ENCODE results near the gene TPCN2.

TPCN2 gene

GRCh38 chr11:69055212-69055586 is 6.5 kb downstream of the TPCN2 start:
- DNase-seq (ENCODE audit: low read depth, low spot score) = no peak
- H3K27ac ChIP-seq = no peak overlapping the region
- no peak for TF ChIP-seq EZH2 (IDR thresholded peaks at IDR 0.05)
- TF ChIP-seq POLR2AphosphoS5 (IDR thresholded peaks at IDR 0.05; ENCODE audit: borderline replicate concordance, low read depth, low read length) = no peak
- no peak for TF ChIP-seq FOXP2 (optimal IDR thresholded peaks at IDR 0.05; ENCODE audit: control extremely low read depth, extremely low read length, insufficient read depth)
- H3K9me3 ChIP-seq (ENCODE audit: low read depth, low read length) = no peaks in the 10 kb centered on the region
- no peak overlapping the region for H3K4me3 ChIP-seq
- H3K36me3 ChIP-seq (ENCODE audit: insufficient read depth, low read length) = peaks cover 8% of the 10 kb centered on the region; the same call in 1 of the 2 replicates
- no peak overlapping the region for H3K9ac ChIP-seq (ENCODE audit: insufficient read length)

GRCh38 chr11:69055598-69056516 is 7.1 kb downstream of the TPCN2 start:
- no peak overlapping the region for H3K4me3 ChIP-seq
- no peak for TF ChIP-seq FOXP2 (optimal IDR thresholded peaks at IDR 0.05; ENCODE audit: control extremely low read depth, extremely low read length, insufficient read depth)
- TF ChIP-seq EZH2 (IDR thresholded peaks at IDR 0.05) = no peak
- no peak for TF ChIP-seq POLR2AphosphoS5 (IDR thresholded peaks at IDR 0.05; ENCODE audit: borderline replicate concordance, low read depth, low read length)
- no peak for DNase-seq (ENCODE audit: low read depth, low spot score)
- peaks cover 8% of the 10 kb centered on the region; the same call in 1 of the 2 replicates for H3K36me3 ChIP-seq (ENCODE audit: insufficient read depth, low read length)
- no peak overlapping the region for H3K27ac ChIP-seq
- H3K9me3 ChIP-seq (ENCODE audit: low read depth, low read length) = no peaks in the 10 kb centered on the region
- H3K9ac ChIP-seq (ENCODE audit: insufficient read length) = no peak overlapping the region

- Histone ChIP-seq H3K4me3 (no peak overlapping the region), H3K27ac (no peak overlapping the region), H3K9me3 (ENCODE audit: low read depth, low read length) (no peaks in the 10 kb centered on the region), H3K36me3 (ENCODE audit: insufficient read depth, low read length) (peaks cover 8% of the 10 kb centered on the region; the same call in 1 of the 2 replicates), H3K9ac (ENCODE audit: insufficient read length) (no peak overlapping the region)
- no peak for DNase-seq (ENCODE audit: low read depth, low spot score)
- TF ChIP-seq EZH2 (IDR thresholded peaks at IDR 0.05) (no peak), POLR2AphosphoS5 (IDR thresholded peaks at IDR 0.05; ENCODE audit: borderline replicate concordance, low read depth, low read length) (no peak), FOXP2 (optimal IDR thresholded peaks at IDR 0.05; ENCODE audit: control extremely low read depth, extremely low read length, insufficient read depth) (no peak)
Observed at GRCh38 chr11:69057236-69057635, 8.5 kb downstream of the TPCN2 start.

- Histone ChIP-seq H3K9ac (ENCODE audit: insufficient read length) (no peak overlapping the region), H3K36me3 (ENCODE audit: insufficient read depth, low read length) (peaks cover 8% of the 10 kb centered on the region; the same call in 1 of the 2 replicates), H3K27ac (no peak overlapping the region), H3K9me3 (ENCODE audit: low read depth, low read length) (no peaks in the 10 kb centered on the region), H3K4me3 (no peak overlapping the region)
- DNase-seq (ENCODE audit: low read depth, low spot score) = no peak
- TF ChIP-seq FOXP2 (optimal IDR thresholded peaks at IDR 0.05; ENCODE audit: control extremely low read depth, extremely low read length, insufficient read depth) = no peak
- no peak for TF ChIP-seq EZH2 (IDR thresholded peaks at IDR 0.05)
- no peak for TF ChIP-seq POLR2AphosphoS5 (IDR thresholded peaks at IDR 0.05; ENCODE audit: borderline replicate concordance, low read depth, low read length)
Observed at GRCh38 chr11:69057801-69058200, 9.1 kb downstream of the TPCN2 start.

GRCh38 chr11:69058511-69059270 is 10.0 kb downstream of the TPCN2 start:
- no peak for DNase-seq (ENCODE audit: low read depth, low spot score)
- H3K9ac ChIP-seq (ENCODE audit: insufficient read length) = no peak overlapping the region
- TF ChIP-seq FOXP2 (optimal IDR thresholded peaks at IDR 0.05; ENCODE audit: control extremely low read depth, extremely low read length, insufficient read depth) = no peak
- TF ChIP-seq EZH2 (IDR thresholded peaks at IDR 0.05) = no peak
- TF ChIP-seq POLR2AphosphoS5 (IDR thresholded peaks at IDR 0.05; ENCODE audit: borderline replicate concordance, low read depth, low read length) = no peak
- no peak overlapping the region for H3K27ac ChIP-seq
- H3K4me3 ChIP-seq = no peak overlapping the region
- no peaks in the 10 kb centered on the region for H3K9me3 ChIP-seq (ENCODE audit: low read depth, low read length)
- H3K36me3 ChIP-seq (ENCODE audit: insufficient read depth, low read length) = peaks cover 8% of the 10 kb centered on the region; the same call in 1 of the 2 replicates

- no peaks in the 10 kb centered on the region for H3K9me3 ChIP-seq (ENCODE audit: low read depth, low read length)
- no peak overlapping the region for H3K4me3 ChIP-seq
- H3K27ac ChIP-seq = no peak overlapping the region
- DNase-seq (ENCODE audit: low read depth, low spot score) = no peak
- TF ChIP-seq EZH2 (IDR thresholded peaks at IDR 0.05) (no peak), FOXP2 (optimal IDR thresholded peaks at IDR 0.05; ENCODE audit: control extremely low read depth, extremely low read length, insufficient read depth) (no peak), POLR2AphosphoS5 (IDR thresholded peaks at IDR 0.05; ENCODE audit: borderline replicate concordance, low read depth, low read length) (no peak)
- H3K9ac ChIP-seq (ENCODE audit: insufficient read length) = no peak overlapping the region
- peaks cover 6% of the 10 kb centered on the region; the same call in 1 of the 2 replicates for H3K36me3 ChIP-seq (ENCODE audit: insufficient read depth, low read length)
Observed at GRCh38 chr11:69059429-69059828, 10.7 kb downstream of the TPCN2 start.

GRCh38 chr11:69059985-69060384 is 11.3 kb downstream of the TPCN2 start:
- no peak for DNase-seq (ENCODE audit: low read depth, low spot score)
- Histone ChIP-seq H3K9me3 (ENCODE audit: low read depth, low read length) (no peaks in the 10 kb centered on the region), H3K36me3 (ENCODE audit: insufficient read depth, low read length) (peaks cover under 1% of the 10 kb centered on the region; the same call in 1 of the 2 replicates), H3K27ac (no peak overlapping the region), H3K9ac (ENCODE audit: insufficient read length) (no peak overlapping the region), H3K4me3 (no peak overlapping the region)
- no peak for TF ChIP-seq EZH2 (IDR thresholded peaks at IDR 0.05)
